Loucy (cell line): ENCODE measurements around the gene ADAM22.

ENCODE experiments used
- CTCF ChIP-seq: fragments of 200-600 bp; sonication (generic); conservative IDR thresholded peaks from 2 replicates; pipeline ENCODE4 v1.5.1; 2014; ENCODE audit warnings: mild to moderate bottlenecking, antibody characterized with exemption, low read length
- EZH2phosphoT487 ChIP-seq: fragments of 200-600 bp; IDR thresholded peaks from 2 replicates; pipeline ENCODE4 v1.6.1; 2018; ENCODE audit warnings: antibody characterized with exemption, mild to moderate bottlenecking, moderate library complexity, borderline replicate concordance

- no peak for TF ChIP-seq CTCF
- no peak for TF ChIP-seq EZH2phosphoT487
Observed at GRCh38 chr7:88042803-88043202, 108.8 kb downstream of the ADAM22 start.
